GM12878 (cell line): ENCODE measurements around the gene SPTBN1. TPM values are rescaled to one million over a fixed set of nuclear protein-coding genes. Genes with fewer than 3 reads are reported as not detected.

ENCODE experiments used
- ATAC-seq: fragments of 200-7000 bp; cut with Tn5 transposase; 3 replicates; pipeline ENCODE4 v1.9.1; 2020; ENCODE audit warnings: mild to moderate bottlenecking, moderate library complexity
- BruUV-seq: library from RNA; stranded (reverse); fragments of 400-500 nt; replicated peaks from 2 replicates; lab custom pipeline; 2021; lab: Mats Ljungman, UMichigan
- CTCF ChIA-PET: fragments of 300-600 bp; sonication (Branson Sonifier 250); formaldehyde crosslinking; extraction: SDS; loops from one replicate; lab custom pipeline; 2021; ENCODE audit warnings: inconsistent platforms; lab: Yijun Ruan, JAX
- POLR2A ChIA-PET: fragments of 350-600 bp; formaldehyde crosslinking; extraction: SDS; loops from one replicate; lab custom pipeline; 2021; ENCODE audit warnings: inconsistent platforms; lab: Charles Lee
- RAD21 ChIA-PET: fragments of 300-600 bp; sonication (Branson Sonifier 250); formaldehyde crosslinking; loops from one replicate; lab custom pipeline; 2023; ENCODE audit warnings: antibody characterized with exemption; ENCODE audit not compliant: unreplicated experiment; lab: Charles Lee
- SMC1A ChIA-PET: fragments of 300-600 bp; sonication (Branson Sonifier 250); formaldehyde crosslinking; loops from one replicate; lab custom pipeline; 2023; ENCODE audit not compliant: unreplicated experiment, uncharacterized antibody; lab: Charles Lee
- DNase-seq: peaks from one replicate; pipeline ENCODE4 v3.0.0-alpha.2; 2011; ENCODE audit warnings: low read depth, low spot score
- FAIRE-seq: peaks from 3 replicates; lab custom pipeline; 2011; peaks lifted over from hg19 to GRCh38; lab: Jason Lieb, UNC
- H2AFZ ChIP-seq: 2 replicates; pipeline ENCODE4 v1.6.0; 2011; ENCODE audit warnings: low read depth, low read length, control low read depth; ENCODE audit not compliant: control insufficient read depth
- H3K27ac ChIP-seq: 2 replicates; pipeline ENCODE4 v1.5.1; 2011; ENCODE audit warnings: control low read depth; ENCODE audit not compliant: control insufficient read depth, insufficient read depth
- H3K27me3 ChIP-seq, 2 experiments: replicated peaks in 1 of 2; 2 replicates each; pipeline versions ENCODE4 v1.6.0 to v1.6.1; 2011; ENCODE audit warnings: low read length in 1 of 2; ENCODE audit not compliant: control insufficient read depth in 2 of 2, insufficient read depth in 2 of 2
- H3K36me3 ChIP-seq, 2 experiments: 2 replicates each; pipeline ENCODE4 v1.5.1; 2011; ENCODE audit warnings: low read length in 1 of 2; ENCODE audit not compliant: control insufficient read depth in 2 of 2, insufficient read depth in 2 of 2
- H3K4me1 ChIP-seq: 2 replicates; pipeline ENCODE4 v1.6.1; 2011; ENCODE audit warnings: mild to moderate bottlenecking, low read length, moderate library complexity, mixed read lengths; ENCODE audit not compliant: control insufficient read depth, insufficient read depth
- H3K4me2 ChIP-seq: 2 replicates; pipeline ENCODE4 v1.6.0; 2011; ENCODE audit warnings: control low read depth; ENCODE audit not compliant: control insufficient read depth, insufficient read depth
- H3K4me3 ChIP-seq: fragments of 200-600 bp; sonication (generic); 2 replicates; pipeline ENCODE4 v1.5.1; 2016
- H3K79me2 ChIP-seq: 2 replicates; pipeline ENCODE4 v1.6.0; 2011; ENCODE audit warnings: low read length; ENCODE audit not compliant: control insufficient read depth, insufficient read depth
- H3K9ac ChIP-seq: 2 replicates; pipeline ENCODE4 v1.8.0; 2011; ENCODE audit warnings: low read length, control low read depth, mixed read lengths; ENCODE audit not compliant: control insufficient read depth, insufficient read depth
- H3K9me3 ChIP-seq: replicated peaks from 3 replicates; pipeline ENCODE4 v1.5.1; 2011; ENCODE audit warnings: mild to moderate bottlenecking, low read length; ENCODE audit not compliant: control insufficient read depth, insufficient read depth
- H4K20me1 ChIP-seq: 2 replicates; pipeline ENCODE4 v1.6.0; 2011; ENCODE audit not compliant: control insufficient read depth, insufficient read depth
- BCLAF1 ChIP-seq: fragments of 450-650 bp; IDR thresholded peaks from 2 replicates; pipeline ENCODE4 v1.6.1; 2017; ENCODE audit warnings: antibody characterized with exemption, mild to moderate bottlenecking, moderate library complexity
- CREB1 ChIP-seq: IDR thresholded peaks from 2 replicates; pipeline ENCODE4 v1.6.1; 2012; ENCODE audit warnings: low read depth, mild to moderate bottlenecking, inconsistent platforms
- CREM ChIP-seq: IDR thresholded peaks from 2 replicates; pipeline ENCODE4 v1.6.1; 2014; ENCODE audit warnings: antibody characterized with exemption, low read depth
- EED ChIP-seq: sonication (generic); IDR thresholded peaks from 2 replicates; pipeline ENCODE4 v1.6.1; 2016; ENCODE audit warnings: antibody characterized with exemption, low read depth
- EZH2 ChIP-seq: IDR thresholded peaks from 2 replicates; pipeline ENCODE4 v1.6.1; 2012; ENCODE audit warnings: low read depth, mild to moderate bottlenecking, control low read depth, inconsistent platforms, low read length, borderline replicate concordance; ENCODE audit not compliant: control insufficient read depth
- JUND ChIP-seq: IDR thresholded peaks from 2 replicates; pipeline ENCODE4 v1.6.1; 2012; ENCODE audit warnings: low read depth, mild to moderate bottlenecking, low read length, improper control_type of control experiment, moderate library complexity
- MEF2A ChIP-seq: IDR thresholded peaks from 2 replicates; pipeline ENCODE4 v1.6.1; 2011; ENCODE audit warnings: low read depth, mild to moderate bottlenecking, low read length, moderate library complexity; ENCODE audit not compliant: insufficient read depth
- NRF1 ChIP-seq: conservative IDR thresholded peaks from 2 replicates; pipeline ENCODE4 v1.6.1; 2011; ENCODE audit warnings: mild to moderate bottlenecking, low read depth, low read length, improper control_type of control experiment
- SMARCA5 ChIP-seq: fragments of 450-650 bp; IDR thresholded peaks from 2 replicates; pipeline ENCODE4 v1.6.1; 2017; ENCODE audit warnings: mild to moderate bottlenecking
- SMC3 ChIP-seq: IDR thresholded peaks from 2 replicates; pipeline ENCODE4 v1.6.1; 2011; ENCODE audit warnings: low read length, improper control_type of control experiment, borderline replicate concordance
- SREBF1 ChIP-seq: IDR thresholded peaks from 2 replicates; pipeline ENCODE4 v1.6.1; 2012; ENCODE audit warnings: mild to moderate bottlenecking, low read length
- TCF12 ChIP-seq: IDR thresholded peaks from 2 replicates; pipeline ENCODE4 v1.6.1; 2011; ENCODE audit warnings: low read depth, mild to moderate bottlenecking, low read length
- ZBTB33 ChIP-seq: fragments of 450-650 bp; IDR thresholded peaks from 2 replicates; pipeline ENCODE4 v1.6.1; 2017; ENCODE audit warnings: mild to moderate bottlenecking
- ZSCAN29 ChIP-seq: fragments of 450-650 bp; IDR thresholded peaks from 2 replicates; pipeline ENCODE4 v1.6.1; 2017; ENCODE audit warnings: mild to moderate bottlenecking, moderate library complexity
- WGBS: methylation state at CpG from one replicate; pipeline ENCODE4 v1.1.6; 2016; ENCODE audit warnings: low lambda C conversion rate; ENCODE audit not compliant: insufficient replicate concordance, insufficient coverage; ENCODE audit errors: missing lambda C conversion rate; 5-methylcytosine and 5-hydroxymethylcytosine counted together
- in situ Hi-C: fragments of 300-500 bp; cut with MboI; formaldehyde crosslinking; loops from 9 replicates; pipeline ENCODE4 v1.14.3; 2018; ENCODE audit warnings: mixed read lengths
- intact Hi-C: fragments of 100-400 bp; cut with micrococcal nuclease; formaldehyde crosslinking; loops from one replicate; pipeline ENCODE4 v1.14.2; 2022; ENCODE audit not compliant: unreplicated experiment
- polyA plus RNA-seq, 11 experiments: library from polyadenylated mRNA; depleted of rRNA in 4 of 11; unstranded in 6 of 11; stranded (reverse) in 5 of 11; fragments of >200 nt; fragmentation: Nextera tagmentation in 4 of 11; fragmentation: Illumina TruSeq in 1 of 11; extraction: Ambion mirVana in 4 of 11; extraction: Trizol in 1 of 11; gene quantifications; 1 replicate in 1 of 11; 2 replicates in 10 of 11; pipeline versions ENCODE4 v1.2.1 to v1.2.3, GENCODE V29; 2011 to 2016; ENCODE audit warnings: inconsistent platforms in 2 of 11, missing spikeins in 2 of 11, low read depth in 1 of 11
- total RNA-seq, 4 experiments: library from RNA; depleted of rRNA in 3 of 4; stranded (reverse); fragments of >200 nt in 3 of 4; fragmentation: Illumina TruSeq in 1 of 4; extraction: Trizol in 1 of 4; gene quantifications; 2 replicates each; pipeline versions ENCODE4 v1.2.1 to v1.2.3, GENCODE V29; 2013 to 2021

Gene SPTBN1
- total and polyA plus RNA-seq, 10 of the 15 experiments (the other 5 are each of a cell fraction or from before 2014, with no cell fraction given), result 20.6 to 154 (median 76.7) TPM

- FAIRE-seq, result no peak
- POLR2A ChIA-PET, result no interaction called here
- H3K9ac ChIP-seq, result no peak overlapping the region
- H4K20me1 ChIP-seq, result no peaks in the 10 kb centered on the region
- no TSS peak for BruUV-seq
- H3K4me2 ChIP-seq, result no peak overlapping the region
- H2AFZ ChIP-seq, result no peak overlapping the region
- DNase-seq, result no peak
- peaks cover 12% of the 10 kb centered on the region for H3K4me1 ChIP-seq
- in situ Hi-C loops (loop anchor here (10.0 kb wide), 2 partner anchors 185 to 315 kb away; no protein-coding TSS in a partner anchor), intact Hi-C loops (loop anchor here (5.0 kb wide), 1 partner anchor 137 kb away; no protein-coding TSS in a partner anchor)
- WGBS, result 70% methylated on average over 12 of the region's 12 CpGs
- H3K9me3 ChIP-seq, result no peaks in the 10 kb centered on the region
- H3K27ac ChIP-seq, result no peak overlapping the region
- H3K27me3 ChIP-seq, result no peaks in the 10 kb centered on the region
- TF ChIP-seq CREB1 (no peak), ZBTB33 (no peak), SMC3 (no peak), NRF1 (no peak), ZSCAN29 (no peak), EED (no peak), CREM (no peak), BCLAF1 (no peak), JUND (no peak), MEF2A (no peak), TCF12 (no peak), SREBF1 (no peak), EZH2 (no peak), SMARCA5 (no peak)
- SMC1A ChIA-PET, result interaction anchor here (0.7 to 9.9 kb wide), 8 partner anchors 10 to 184 kb away, joined by 3 to 125 read pairs (median 4); no protein-coding TSS in a partner anchor
- RAD21 ChIA-PET, result interaction anchor here (1.3 to 5.3 kb wide), 2 partner anchors 184 to 187 kb away, joined by 3 to 98 read pairs; no protein-coding TSS in a partner anchor
- no peak overlapping the region for H3K4me3 ChIP-seq
- CTCF ChIA-PET, result interaction anchor here (1.0 to 9.5 kb wide), 9 partner anchors 105 to 413 kb away, joined by 3 to 177 read pairs (median 20); no protein-coding TSS in a partner anchor
- H3K36me3 ChIP-seq, result no peaks in the 10 kb centered on the region
- ATAC-seq, result no peak
- H3K79me2 ChIP-seq, result no peaks in the 10 kb centered on the region
These were observed 63.8 kb downstream of the SPTBN1 start for GRCh38 chr2:54519841-54520459.
